GM19023 (cell line): ENCODE measurements around the gene DDRGK1.
"Not testable (repeated sequence)": the region's sequence is repeated elsewhere in the genome, so short reads cannot be mapped to it uniquely, and the experiment has no call there.

Experiments used
- ATAC-seq: cut with Tn5 transposase; IDR thresholded peaks from one replicate; pipeline ENCODE4 v1.9.1; 2021; ENCODE audit warnings: mild to moderate bottlenecking, moderate library complexity; ENCODE audit not compliant: unreplicated experiment

DDRGK1 gene

DNA sequence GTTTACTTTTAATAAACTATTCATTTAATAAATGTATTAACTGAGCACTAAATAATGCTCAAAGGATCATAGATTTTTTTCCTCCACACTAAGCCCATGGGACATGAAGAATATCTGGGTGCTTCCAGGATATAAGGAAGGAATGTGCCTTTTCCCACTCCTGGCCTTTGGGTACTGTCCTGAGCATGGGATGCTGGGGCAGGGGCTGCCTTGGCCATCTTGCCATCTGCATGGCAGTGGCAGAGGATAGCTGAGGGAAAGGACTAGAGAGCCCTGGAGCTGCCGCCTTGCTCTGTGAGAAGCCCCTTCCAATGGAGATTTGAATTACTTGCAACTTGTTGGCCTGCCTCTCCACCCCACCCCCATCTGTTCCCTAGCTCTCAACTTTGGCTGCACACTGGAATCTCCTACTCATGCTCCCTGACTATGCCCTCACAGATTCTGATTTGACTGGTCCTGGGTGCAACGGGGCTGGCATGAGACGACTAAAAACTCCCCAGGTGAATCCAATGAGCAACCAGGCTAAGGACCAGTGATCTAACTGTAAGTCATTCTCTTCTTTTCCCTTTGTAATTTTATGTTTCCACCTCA lies 15.6 kb downstream of the DDRGK1 start:
- ATAC-seq = no peak

DNA sequence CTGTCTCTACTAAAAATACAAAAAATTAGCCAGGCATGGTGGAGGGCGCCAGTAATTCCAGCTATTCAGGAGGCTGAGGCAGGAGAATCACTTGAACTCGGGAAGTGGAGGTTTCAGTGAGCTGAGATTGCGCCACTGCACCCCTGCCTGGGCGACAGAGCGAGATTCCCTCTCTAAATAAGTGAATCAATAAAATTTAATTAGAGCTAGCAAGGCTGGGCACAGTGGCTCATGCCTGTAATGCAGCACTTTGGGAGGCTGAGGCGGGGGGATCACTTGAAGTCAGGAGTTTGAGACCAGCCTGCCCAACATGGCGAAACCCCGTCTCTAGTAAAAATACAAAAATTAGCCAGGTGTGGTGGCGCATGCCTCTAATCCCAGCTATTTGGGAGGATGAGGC lies 16.6 kb downstream of the DDRGK1 start:
- ATAC-seq = not testable (repeated sequence)

DNA sequence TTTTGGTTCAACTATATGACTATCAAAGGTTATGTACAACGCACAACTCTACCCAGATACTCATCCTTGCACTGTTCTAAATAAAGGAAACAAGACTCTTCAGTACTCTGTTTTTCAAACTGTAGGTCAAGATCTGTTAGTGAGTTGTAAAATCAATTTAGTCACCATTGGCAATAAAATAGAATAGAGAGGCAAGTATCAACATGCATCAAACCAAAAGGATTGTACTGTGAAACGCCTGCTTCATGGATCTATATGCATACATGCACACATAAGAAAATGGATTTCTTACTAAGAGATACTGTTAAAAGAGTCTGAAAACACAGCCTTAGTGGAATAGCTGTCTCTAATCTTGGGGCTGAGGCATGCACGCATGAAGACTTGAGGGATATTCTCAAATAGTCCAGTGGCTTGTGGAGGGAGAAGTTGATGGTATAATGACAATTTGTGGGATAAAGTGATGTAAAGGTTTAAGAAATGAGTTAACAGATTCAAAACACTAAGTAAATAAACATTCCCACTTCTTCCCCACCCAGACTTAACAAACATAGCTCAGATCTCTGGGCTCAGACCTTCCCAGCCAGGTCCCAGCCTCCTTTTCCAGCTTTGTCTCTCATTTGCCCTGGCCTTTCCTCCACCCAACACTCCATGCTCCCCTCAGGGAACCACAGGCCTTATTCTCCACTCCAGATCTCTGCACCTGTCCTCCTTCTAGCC lies 20.4 kb downstream of the DDRGK1 start:
- ATAC-seq = no peak

DNA sequence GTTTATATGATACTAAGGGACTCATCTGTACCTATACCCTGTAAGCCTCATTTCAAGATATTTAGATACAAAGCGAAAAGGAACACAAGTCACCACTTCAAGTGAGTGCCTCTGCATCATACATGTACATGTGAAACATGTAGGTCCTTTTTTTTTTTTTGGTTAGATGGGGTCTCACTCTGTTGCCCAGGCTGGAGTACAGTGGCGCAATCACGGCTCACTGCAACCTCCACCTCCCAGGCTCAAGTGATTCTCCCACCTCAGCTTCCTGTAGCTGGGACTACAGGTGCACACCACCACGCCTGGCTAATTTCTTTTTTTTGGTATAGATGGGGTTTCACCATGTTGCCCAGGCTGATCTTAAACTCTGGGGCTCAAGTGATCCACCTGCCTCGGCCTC lies 22.1 kb downstream of the DDRGK1 start:
- not testable (repeated sequence) for ATAC-seq

DNA sequence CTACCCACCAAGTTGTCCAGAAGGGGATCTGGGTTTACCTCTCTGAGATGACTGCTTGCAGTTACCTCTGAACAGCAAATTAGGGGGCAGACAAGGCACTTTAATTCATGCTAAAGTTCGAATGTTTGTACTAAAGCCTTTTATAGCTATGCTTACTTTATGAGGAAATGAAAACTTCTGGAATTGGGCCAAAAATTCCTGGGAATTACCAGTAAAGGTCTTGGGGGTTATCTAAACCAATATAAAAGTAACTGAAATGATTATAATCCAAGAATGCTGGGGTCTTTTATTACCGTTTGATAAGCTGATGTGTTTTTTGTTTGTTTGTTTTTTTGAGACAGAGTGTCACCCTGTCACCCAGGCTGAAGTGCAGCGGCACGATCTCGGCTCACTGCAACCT lies 23.2 kb downstream of the DDRGK1 start:
- no peak for ATAC-seq

DNA sequence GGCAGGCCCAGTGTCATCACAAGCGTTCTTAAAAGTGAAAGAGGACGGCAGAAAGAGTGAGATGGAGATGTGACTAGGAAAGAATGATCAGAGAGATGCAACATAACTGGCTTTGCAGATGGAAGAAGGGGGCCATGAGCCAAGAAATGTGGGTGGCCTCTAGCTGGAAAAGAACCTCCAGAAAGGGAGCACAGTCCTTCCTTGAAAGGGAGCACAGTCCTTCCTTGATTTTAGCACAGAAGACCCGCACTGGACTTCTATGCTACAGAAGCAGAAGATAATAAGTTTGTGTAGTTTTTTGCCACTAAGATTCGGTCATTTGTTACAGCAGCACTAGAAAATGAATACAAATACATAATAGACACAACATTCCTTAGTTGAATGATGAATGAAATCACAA lies 24.2 kb downstream of the DDRGK1 start:
- ATAC-seq = no peak

DNA sequence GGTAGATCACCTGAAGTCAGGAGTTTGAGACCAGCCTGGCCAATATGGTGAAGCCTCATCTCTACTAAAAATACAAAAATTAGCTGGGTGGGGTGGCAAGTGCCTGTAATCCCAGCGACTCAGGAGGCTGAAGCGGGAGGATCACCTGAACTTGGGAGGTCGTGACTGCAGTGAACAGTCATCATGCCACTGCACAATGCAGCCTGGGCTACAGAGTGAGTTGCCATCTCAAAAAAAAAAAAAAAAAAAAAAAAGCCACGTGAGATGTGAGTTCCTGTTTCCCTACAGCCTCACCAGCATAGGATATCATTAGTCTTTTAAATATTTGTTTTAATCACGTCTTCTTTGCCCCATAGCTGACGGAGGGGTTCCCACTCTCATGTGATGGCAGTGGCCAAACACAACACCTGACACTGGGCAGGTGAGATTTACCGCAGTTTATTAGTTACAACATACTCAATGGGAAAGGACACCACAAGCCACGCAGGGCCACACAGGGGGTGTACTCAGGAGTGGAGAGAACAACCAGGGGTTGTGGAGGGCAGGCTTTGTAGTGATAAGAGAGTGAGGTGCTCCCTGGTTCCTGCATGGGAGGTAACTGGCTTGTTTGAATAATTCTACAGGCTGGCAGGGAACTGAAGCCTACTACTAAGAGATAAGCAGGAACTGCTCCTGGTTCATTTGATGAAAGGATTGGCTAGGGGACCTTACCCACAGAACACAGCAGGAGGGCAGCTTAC lies 26.6 kb downstream of the DDRGK1 start:
- ATAC-seq = no peak

DNA sequence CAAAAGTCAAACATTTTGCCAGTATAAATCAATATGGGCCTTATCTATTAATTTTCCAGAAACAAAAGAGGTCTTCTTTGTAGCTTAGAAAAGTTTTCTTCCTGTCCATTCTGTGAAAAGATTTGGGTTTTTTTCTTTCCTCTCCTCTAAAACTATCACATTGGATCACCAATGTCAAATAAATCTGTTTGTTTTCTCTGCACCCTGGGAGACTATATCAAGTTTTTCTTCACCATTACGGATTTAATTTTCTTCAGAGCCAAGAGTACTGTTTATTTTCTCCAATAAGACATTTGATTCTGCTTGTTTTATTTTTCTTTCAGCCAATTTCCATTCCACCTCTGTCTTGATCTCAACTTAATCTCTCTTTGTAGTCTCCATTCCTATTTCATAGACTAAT lies 29.2 kb downstream of the DDRGK1 start:
- ATAC-seq = no peak

DNA sequence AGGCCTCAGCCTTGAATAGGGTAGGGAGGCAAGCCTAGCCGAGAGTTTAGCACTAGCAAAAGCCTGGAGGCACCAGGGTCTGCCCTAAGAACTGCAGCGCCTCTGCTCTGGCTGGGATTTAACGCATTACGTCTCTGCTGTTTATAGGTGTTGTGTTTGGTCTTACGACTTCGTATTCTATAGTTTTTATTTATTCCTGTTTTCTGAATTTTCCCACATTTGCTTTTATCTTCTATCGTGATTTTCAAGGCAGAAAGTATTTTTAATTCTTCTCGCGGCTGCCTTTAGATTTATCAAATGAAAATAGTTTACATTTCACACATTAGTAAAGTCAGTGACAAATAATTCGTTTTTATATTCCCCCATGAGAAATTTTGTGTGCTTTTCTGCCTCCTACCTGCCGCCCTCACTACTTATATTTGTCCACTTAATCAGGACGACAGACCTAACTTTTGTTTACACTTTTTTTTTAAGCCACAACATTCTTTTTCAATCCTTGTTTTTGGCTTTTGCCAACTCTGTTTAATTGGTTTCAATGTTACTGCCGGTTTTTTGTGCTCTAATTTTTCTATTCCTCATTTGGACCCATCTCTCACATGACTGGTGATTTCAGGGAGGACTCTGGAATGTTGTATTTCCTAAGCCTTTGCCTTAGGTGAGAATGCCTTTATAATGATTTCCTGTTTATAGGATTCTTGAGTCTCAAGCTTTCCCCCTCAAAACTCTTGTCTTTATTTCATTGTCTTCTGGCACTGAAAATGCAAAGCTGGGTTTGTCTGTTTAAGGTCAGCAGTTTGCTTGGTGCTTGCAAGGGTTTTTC lies 29.8 kb downstream of the DDRGK1 start:
- no peak for ATAC-seq

DNA sequence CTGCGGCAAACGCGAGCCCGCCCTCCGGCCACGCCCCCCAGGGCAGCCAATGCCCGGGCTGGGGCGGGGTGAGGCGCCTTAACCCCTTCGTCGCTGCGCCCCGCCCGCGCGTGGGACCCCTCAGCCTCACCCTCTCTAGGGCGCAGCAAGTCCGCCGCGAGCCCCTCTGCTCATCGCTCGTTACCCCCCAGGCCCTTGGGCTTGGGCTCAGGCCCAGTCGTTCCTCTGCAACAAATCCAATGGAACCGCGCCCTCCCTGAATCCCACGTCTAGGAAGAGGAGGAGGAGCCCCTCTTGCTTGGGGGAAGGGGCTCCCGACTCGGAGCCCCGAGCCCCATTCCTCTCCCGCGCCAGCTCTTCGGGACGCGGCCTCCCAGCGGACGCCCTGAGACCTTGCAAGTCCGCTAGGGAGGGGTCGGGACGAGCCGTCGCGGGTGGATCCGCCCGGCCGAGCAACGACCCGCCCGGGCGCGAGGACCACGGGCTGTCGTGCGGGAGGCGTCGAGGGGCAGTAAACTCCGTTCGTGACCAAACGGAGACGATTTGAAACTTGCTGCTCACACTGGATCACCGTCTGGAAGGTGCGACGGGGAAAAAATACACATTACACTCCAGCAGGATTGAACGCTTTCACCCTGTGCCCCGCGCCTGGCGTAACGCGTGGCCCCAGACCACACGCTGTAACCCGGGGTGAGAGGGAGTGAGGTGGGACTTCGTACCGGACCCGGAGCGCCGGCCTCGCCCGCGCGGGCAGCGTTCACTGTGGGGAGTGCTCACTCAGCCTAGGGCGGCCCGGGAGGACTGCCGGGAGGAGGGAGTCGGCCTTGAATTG lies 30.7 kb downstream of the DDRGK1 start:
- ATAC-seq = peak; percentile 90

DNA sequence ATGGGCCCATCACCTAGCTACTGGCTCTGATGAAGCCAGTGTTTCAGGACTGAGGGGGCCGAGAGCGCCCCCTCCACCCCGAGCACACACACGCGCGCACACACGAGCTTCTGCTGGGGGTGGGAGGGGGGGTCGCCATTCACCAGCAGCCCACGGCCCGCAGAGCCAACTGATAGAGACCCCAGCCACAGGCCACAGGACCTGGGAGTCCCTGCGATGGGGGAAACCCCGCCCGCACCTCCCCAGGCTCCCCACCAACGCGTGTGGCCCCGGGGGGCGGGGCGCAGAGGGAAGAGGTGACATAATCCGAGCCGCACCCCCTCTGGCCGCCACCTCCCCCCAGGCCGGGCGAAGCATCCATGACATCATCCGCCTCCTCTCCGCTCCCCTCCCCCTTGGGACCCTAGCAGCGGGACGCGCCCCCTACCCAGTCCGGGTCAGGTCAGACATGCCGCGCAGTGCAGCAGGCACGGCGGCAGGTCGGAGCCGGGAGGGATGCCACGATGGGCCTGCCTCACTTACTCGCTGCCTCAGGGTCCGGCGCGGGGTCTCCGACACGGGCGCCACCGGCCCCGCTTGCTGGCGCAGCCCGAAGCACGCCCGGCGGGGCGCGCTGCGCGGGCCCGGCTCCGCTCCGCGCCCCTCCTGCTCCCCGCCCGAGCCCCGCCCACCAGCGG lies 31.4 kb downstream of the DDRGK1 start, which contains the start of gene LZTS3:
LZTS3 (minus strand) TSS at position 617 of the 677 bp plus-strand sequence. CDS start 6,386 bp downstream, outside the sequence.
- peak; percentile 67 for ATAC-seq

DNA sequence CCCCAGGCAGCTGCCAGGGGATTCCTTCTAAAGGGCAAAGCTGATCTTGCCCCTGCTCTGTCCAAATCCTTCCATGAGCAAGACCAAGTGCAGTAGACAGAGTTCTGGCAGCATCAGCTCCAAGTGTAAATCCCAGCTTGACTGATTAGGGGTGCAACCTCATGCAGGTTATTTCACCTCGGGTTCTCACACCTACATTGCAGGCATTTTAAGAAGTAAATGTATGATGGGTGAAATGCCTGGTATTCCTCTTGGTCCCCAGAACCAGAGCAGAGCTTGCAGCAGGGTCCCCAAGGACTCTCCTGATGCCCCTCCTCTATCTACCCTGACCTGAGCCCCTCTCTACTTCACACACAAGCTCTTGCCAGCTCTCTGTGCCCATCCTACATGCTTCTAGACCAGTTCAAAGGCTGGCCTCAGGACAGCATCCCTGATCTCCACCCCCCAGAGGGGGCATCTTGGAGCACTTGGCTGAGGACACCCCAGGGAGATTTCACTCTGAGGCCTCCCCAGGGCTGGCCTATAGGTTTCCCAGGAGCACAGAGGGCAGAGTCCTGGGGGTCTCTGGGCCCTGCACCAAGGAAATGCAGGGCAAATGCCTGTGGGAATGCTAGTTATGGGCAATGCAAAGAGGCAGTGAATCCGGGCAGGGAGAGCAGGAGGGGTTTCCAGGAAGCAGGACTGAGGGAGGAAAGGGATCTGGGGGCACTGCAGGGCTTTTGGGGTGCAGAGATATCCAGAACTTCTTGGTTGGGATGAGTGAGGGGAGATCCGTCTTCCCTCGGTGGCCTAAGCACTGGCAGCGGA lies 32.2 kb downstream of the DDRGK1 start:
- ATAC-seq = no peak

DNA sequence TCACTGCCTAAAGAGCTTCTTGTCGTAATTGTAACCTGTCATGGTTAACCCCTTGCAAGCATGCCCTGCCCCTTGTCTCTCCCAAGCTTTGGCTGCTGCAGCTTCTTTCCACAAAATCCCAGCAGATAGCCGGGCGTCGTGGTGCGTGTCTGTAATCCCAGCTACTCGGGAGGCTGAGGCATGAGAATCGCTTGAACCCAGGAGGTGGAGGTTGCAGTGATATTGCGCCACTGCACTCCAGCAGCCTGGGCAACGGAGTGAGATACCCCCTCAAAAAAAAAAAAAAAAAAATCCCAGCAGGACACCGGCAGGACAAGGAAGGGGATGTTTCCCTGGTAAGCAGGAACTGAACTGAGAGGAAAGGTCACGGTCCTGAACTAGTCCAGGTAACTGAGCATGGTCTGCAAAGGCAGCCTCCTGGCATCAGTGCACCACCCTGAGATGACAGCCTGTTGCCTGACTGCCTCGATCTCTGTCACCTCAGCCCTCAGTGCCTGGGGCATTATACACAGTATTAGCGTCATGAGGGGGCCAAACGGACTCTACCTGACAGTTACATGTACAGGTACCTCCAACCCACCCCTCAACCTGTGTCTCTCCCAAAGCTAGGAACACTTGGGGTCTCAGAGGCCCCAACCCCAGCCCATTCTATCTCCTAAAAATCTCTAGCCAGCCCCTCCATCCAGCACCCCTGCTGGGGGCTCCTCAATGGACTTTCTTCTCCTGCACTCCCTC lies 32.9 kb downstream of the DDRGK1 start:
- ATAC-seq = no peak

DNA sequence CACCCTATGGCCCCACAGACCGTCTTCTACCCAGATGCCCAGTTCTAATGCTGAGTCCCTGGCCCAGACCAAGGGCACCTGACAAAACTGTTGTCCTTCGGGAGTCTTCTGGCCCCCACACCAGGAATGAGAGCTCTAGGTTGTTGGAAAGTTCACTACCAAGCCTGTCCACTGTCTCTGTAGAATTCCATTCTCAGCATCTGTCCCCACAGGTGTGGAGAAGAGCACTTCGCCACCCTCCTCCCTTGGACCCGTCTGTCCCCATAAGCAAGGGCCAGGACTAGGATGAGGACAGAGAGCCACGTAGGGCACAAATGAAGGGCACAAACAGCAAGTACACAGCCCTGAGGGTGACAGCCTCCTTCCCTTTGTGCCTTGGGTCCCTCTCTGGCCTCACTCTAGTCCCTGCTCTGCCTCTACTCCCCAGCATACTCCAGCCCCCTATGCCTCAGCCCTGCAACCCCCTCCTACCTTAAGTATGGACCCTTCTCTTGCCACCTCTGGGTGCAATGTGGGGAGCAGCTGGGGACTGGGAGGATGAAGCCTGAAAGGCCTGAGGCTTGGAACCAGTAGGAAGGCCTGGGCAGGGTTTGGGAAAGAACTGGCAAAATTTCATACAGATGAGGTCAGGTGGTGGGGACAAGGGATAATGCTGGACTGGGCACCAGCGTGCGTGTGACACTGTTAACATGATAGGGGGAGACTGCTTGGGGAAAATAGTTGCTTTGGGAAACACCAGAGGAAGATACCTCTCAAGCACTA lies 35.5 kb downstream of the DDRGK1 start:
- no peak for ATAC-seq

DNA sequence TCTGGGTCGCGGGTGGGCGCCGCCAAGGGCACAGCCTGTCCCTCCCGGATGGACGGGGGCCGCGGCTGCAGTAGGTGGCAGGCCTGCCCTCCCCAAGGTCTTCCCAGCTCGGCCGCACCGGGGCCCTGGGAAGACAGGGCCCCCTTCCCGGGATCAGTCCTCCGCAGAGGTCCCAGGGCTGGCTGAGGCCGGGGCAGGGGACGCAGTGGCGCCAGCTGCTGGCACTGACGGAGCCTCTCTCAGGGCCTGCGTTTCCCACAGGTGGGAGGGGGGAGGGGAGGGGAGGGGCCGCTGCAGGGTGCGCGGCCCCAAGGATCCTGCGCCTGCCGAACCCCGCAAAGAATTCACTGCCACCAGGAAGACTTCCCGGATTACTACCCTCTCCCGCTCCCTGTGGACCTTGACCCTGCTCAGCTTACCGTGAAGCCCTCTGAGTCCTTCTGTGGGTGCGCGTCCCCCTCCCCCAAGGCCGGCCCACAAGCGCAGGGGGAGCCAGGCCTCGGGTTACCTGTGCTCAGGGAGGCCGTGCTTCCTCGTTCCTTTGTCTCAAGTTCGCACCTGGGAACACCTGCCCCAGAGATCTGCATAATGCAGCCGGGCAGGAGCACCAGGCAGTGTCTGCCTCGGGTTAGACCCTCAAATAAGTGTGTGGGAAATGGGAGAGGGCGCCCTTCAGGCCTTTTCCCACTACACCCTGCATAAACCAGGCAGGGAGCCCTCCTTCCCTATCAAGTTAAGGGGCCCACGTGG lies 36.2 kb downstream of the DDRGK1 start:
- ATAC-seq = no peak

DNA sequence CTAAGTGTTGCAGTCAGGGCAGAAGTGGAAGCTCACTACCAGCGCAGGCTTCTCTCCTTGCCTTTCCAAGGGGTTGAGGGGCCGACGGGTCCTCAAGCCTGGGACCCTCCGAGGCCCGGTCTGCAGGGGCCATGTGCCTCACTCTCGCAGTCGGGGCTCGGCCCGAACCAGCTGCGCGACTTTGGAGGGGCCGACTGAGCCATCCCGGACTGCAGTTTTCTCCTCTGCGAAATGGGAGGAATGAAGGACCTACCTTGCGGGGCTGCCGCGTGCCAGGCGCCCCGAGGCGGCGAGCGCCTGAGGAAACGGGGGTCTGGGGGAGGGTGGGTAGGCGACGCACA lies 36.8 kb downstream of the DDRGK1 start:
- no peak for ATAC-seq

DNA sequence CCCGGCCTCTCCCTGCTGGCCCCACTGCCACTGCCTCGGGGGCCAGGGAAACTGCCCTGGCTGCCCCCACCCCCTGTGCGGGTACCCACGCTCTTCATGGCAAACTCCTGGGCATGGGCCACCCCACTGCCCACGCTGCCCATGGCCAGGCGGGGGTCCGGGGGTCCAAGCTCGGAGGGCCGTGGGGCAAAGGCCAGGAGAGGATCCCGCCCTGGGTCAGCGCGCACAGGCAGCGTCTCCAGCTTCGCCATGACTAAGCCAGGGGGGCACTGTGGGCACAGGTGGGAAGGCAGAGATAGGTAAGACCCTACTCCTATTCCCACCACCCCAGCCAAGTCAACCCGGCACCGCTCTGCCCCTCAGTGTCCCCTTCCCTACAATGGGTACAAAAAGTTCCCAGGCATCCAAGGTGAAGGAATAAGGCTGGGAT lies 37.6 kb downstream of the DDRGK1 start:
- no peak for ATAC-seq
